K562 (cell line): ENCODE measurements around the gene CLEC1A. TPM values are rescaled to one million over a fixed set of nuclear protein-coding genes. Genes with fewer than 3 reads are reported as not detected.

Experiments
- ATAC-seq: fragments of 200-7000 bp; cut with Tn5 transposase; 3 replicates; pipeline ENCODE4 v1.9.1; 2020; ENCODE audit warnings: moderate library complexity
- BruUV-seq: library from RNA; stranded (reverse); fragments of 400-500 nt; replicated peaks from 2 replicates; lab custom pipeline; 2021; lab: Mats Ljungman, UMichigan
- CTCF ChIA-PET: fragments of 300-600 bp; formaldehyde crosslinking; extraction: SDS; loops from one replicate; lab custom pipeline; 2021; ENCODE audit warnings: low intra/inter-chr PET ratio; lab: Yijun Ruan, JAX
- POLR2A ChIA-PET: fragments of 300-600, 350-650 bp; sonication (Branson Sonifier 250); formaldehyde crosslinking; extraction: SDS; loops from one replicate; lab custom pipeline; 2021; ENCODE audit warnings: antibody characterized with exemption, inconsistent platforms; lab: Yijun Ruan, JAX
- DNase-seq, 4 experiments: peaks; one replicate each; pipeline versions ENCODE4 v3.0.0 to v3.0.0-alpha.2; 2011 to 2018; ENCODE audit warnings: low spot score in 3 of 4, mixed read lengths in 3 of 4; ENCODE audit errors: extremely low read depth in 1 of 4
- FAIRE-seq: peaks from 2 replicates; lab custom pipeline; 2011; peaks lifted over from hg19 to GRCh38; lab: Jason Lieb, UNC
- H2AFZ ChIP-seq: 2 replicates; pipeline ENCODE4 v1.6.0; 2011; ENCODE audit warnings: low read depth, low read length, control low read depth, inconsistent platforms
- H3K27ac ChIP-seq: fragments of 200-600 bp; 3 replicates; pipeline ENCODE4 v1.8.0; 2011; ENCODE audit warnings: low read depth, mild to moderate bottlenecking, control low read depth, inconsistent platforms, low read length, moderate library complexity, mixed read lengths; ENCODE audit errors: extremely low read depth
- H3K27me3 ChIP-seq, 2 experiments: fragments of 300-600 bp in 1 of 2; 2 replicates in 1 of 2; 3 replicates in 1 of 2; pipeline versions ENCODE4 v1.6.0 to v1.8.0; 2011; ENCODE audit warnings: inconsistent platforms in 2 of 2, low read length in 2 of 2, mild to moderate bottlenecking in 1 of 2, mixed read lengths in 1 of 2, moderate library complexity in 1 of 2; ENCODE audit not compliant: control insufficient read depth in 2 of 2, insufficient read depth in 2 of 2
- H3K36me3 ChIP-seq: fragments of 300-600 bp; 3 replicates; pipeline ENCODE4 v1.8.0; 2011; ENCODE audit warnings: mild to moderate bottlenecking, low read length, inconsistent platforms; ENCODE audit not compliant: control insufficient read depth, insufficient read depth
- H3K4me1 ChIP-seq, 2 experiments: fragments of 200-600 bp in 1 of 2; replicated peaks in 1 of 2; 2 replicates in 1 of 2; 3 replicates in 1 of 2; pipeline versions ENCODE4 v1.5.1 to v1.8.0; 2011; ENCODE audit warnings: inconsistent platforms in 2 of 2, low read length in 2 of 2, mild to moderate bottlenecking in 1 of 2, mixed read lengths in 1 of 2, moderate library complexity in 1 of 2; ENCODE audit not compliant: control insufficient read depth in 2 of 2, insufficient read depth in 2 of 2
- H3K4me2 ChIP-seq: 2 replicates; pipeline ENCODE4 v1.6.1; 2011; ENCODE audit warnings: low read length, control low read depth, inconsistent platforms, mixed read lengths; ENCODE audit not compliant: insufficient read depth
- H3K4me3 ChIP-seq: fragments of 200-600 bp; sonication (generic), shearing (Covaris generic); 2 replicates; pipeline ENCODE4 v1.5.1; 2016; ENCODE audit warnings: control low read depth, inconsistent platforms
- H3K79me2 ChIP-seq: fragments of 200-600 bp; 3 replicates; pipeline ENCODE4 v1.8.0; 2011; ENCODE audit warnings: low read length, inconsistent platforms; ENCODE audit not compliant: control insufficient read depth, insufficient read depth
- H3K9ac ChIP-seq, 2 experiments: 2 replicates each; pipeline versions ENCODE4 v1.6.0 to v1.6.1; 2011; ENCODE audit warnings: low read depth in 2 of 2, low read length in 2 of 2, control low read depth in 1 of 2, inconsistent platforms in 1 of 2, mild to moderate bottlenecking in 1 of 2, mixed read lengths in 1 of 2; ENCODE audit not compliant: insufficient read depth in 1 of 2
- H3K9me1 ChIP-seq: one replicate; pipeline ENCODE4 v1.6.0; 2011; ENCODE audit warnings: inconsistent platforms, mild to moderate bottlenecking, low read length, moderate library complexity; ENCODE audit not compliant: control insufficient read depth, insufficient read depth
- H3K9me3 ChIP-seq: replicated peaks from 2 replicates; pipeline ENCODE4 v1.5.1; 2011; ENCODE audit warnings: low read depth, low read length, inconsistent platforms; ENCODE audit not compliant: control insufficient read depth, insufficient read depth
- H4K20me1 ChIP-seq: replicated peaks from 2 replicates; pipeline ENCODE4 v1.6.1; 2011; ENCODE audit warnings: low read length, inconsistent platforms, mixed read lengths; ENCODE audit not compliant: control insufficient read depth, insufficient read depth
- CBX3 ChIP-seq, 2 experiments: IDR thresholded peaks; 1 replicate in 1 of 2; 2 replicates in 1 of 2; pipeline ENCODE4 v1.6.1; 2012; ENCODE audit warnings: inconsistent platforms in 2 of 2, low read length in 2 of 2, borderline replicate concordance in 1 of 2, control low read depth in 1 of 2
- ESRRA ChIP-seq: fragments of 450-650 bp; IDR thresholded peaks from 2 replicates; pipeline ENCODE4 v1.6.1; 2014; ENCODE audit warnings: low read depth, mild to moderate bottlenecking, moderate library complexity, borderline replicate concordance
- HINFP ChIP-seq: fragments of 450-650 bp; conservative IDR thresholded peaks from 2 replicates; pipeline ENCODE4 v1.6.1; 2016; ENCODE audit warnings: missing genetic modification characterization, low read depth, mild to moderate bottlenecking, control low read depth, missing compliant biosample characterization
- HLTF ChIP-seq: fragments of 450-650 bp; IDR thresholded peaks from 2 replicates; pipeline ENCODE4 v1.6.1; 2016
- MCM5 ChIP-seq: fragments of 450-650 bp; IDR thresholded peaks from 2 replicates; pipeline ENCODE4 v1.6.1; 2016; ENCODE audit warnings: low read depth
- NFIC ChIP-seq: fragments of 450-650 bp; IDR thresholded peaks from 2 replicates; pipeline ENCODE4 v1.6.1; 2017; ENCODE audit warnings: mild to moderate bottlenecking, inconsistent platforms
- NFIX ChIP-seq: fragments of 250-450 bp; sonication (Bioruptor Pico); IDR thresholded peaks from 2 replicates; pipeline ENCODE4 v1.4.0; 2020; ENCODE audit warnings: low read depth, mild to moderate bottlenecking, moderate library complexity
- PHF8 ChIP-seq: fragments of 200-600 bp; sonication (generic); IDR thresholded peaks from 2 replicates; pipeline ENCODE4 v1.6.1; 2012; ENCODE audit warnings: mixed run types, mild to moderate bottlenecking, inconsistent platforms, low read length, moderate library complexity, borderline replicate concordance
- POLR2AphosphoS5 ChIP-seq: IDR thresholded peaks from 2 replicates; pipeline ENCODE4 v1.6.1; 2011; ENCODE audit warnings: mild to moderate bottlenecking, low read depth, low read length, moderate library complexity; ENCODE audit not compliant: control insufficient read depth, insufficient read depth
- SOX6 ChIP-seq: fragments of 450-650 bp; IDR thresholded peaks from 2 replicates; pipeline ENCODE4 v1.6.1; 2014; ENCODE audit warnings: mild to moderate bottlenecking
- TAF15 ChIP-seq: fragments of 200-400 bp; formaldehyde crosslinking; IDR thresholded peaks from 2 replicates; pipeline ENCODE4 v1.6.1; 2017; ENCODE audit warnings: mild to moderate bottlenecking, low read depth, low read length, moderate library complexity
- TSC22D4 ChIP-seq: fragments of 450-650 bp; IDR thresholded peaks from 2 replicates; pipeline ENCODE4 v1.6.1; 2016; ENCODE audit warnings: missing genetic modification characterization, missing biosample characterization, control low read depth
- ZNF12 ChIP-seq: sonication (generic); formaldehyde crosslinking; IDR thresholded peaks from 2 replicates; pipeline ENCODE4 v1.4.0; 2020; ENCODE audit warnings: mild to moderate bottlenecking, missing genetic modification reagents
- ZNF253 ChIP-seq: fragments of 250-450 bp; sonication (Bioruptor Pico); conservative IDR thresholded peaks from 2 replicates; pipeline ENCODE4 v1.6.1; 2021; ENCODE audit warnings: mild to moderate bottlenecking
- ZNF57 ChIP-seq: fragments of 450-650 bp; formaldehyde crosslinking; IDR thresholded peaks from 2 replicates; pipeline ENCODE4 v1.4.0; 2020; ENCODE audit warnings: mild to moderate bottlenecking, moderate library complexity
- ZNF77 ChIP-seq: fragments of 250-450 bp; sonication (Bioruptor Pico); IDR thresholded peaks from 2 replicates; pipeline ENCODE4 v1.5.0; 2020
- WGBS: fragments of 100-300 bp; shearing (Covaris generic); methylation state at CpG from one replicate; pipeline ENCODE4 v1.1.6; 2016; ENCODE audit warnings: low coverage, mixed read lengths; ENCODE audit not compliant: insufficient coverage; ENCODE audit errors: missing lambda C conversion rate; 5-methylcytosine and 5-hydroxymethylcytosine counted together
- in situ Hi-C: fragments of 300-500 bp; cut with MboI; formaldehyde crosslinking; loops from 4 replicates; pipeline ENCODE4 v1.15.0; 2018; ENCODE audit warnings: inconsistent platforms, mixed read lengths
- intact Hi-C: fragments of 100-400 bp; cut with micrococcal nuclease; formaldehyde crosslinking; loops from 2 replicates; pipeline ENCODE4 v1.14.2; 2022
- polyA plus RNA-seq, 8 experiments: library from polyadenylated mRNA; depleted of rRNA in 4 of 8; stranded (reverse) in 5 of 8; unstranded in 3 of 8; fragments of >200 nt; fragmentation: Nextera tagmentation in 2 of 8; fragmentation: Illumina TruSeq in 1 of 8; extraction: Ambion mirVana in 2 of 8; extraction: Trizol in 1 of 8; gene quantifications; 2 replicates each; pipeline versions ENCODE4 v1.2.1 to v1.2.3, GENCODE V29; 2011 to 2014; ENCODE audit warnings: inconsistent platforms in 1 of 8, missing spikeins in 1 of 8
- total RNA-seq, 7 experiments: library from RNA; depleted of rRNA in 6 of 7; stranded (reverse); fragments of >200 nt in 6 of 7; fragmentation: Illumina TruSeq in 2 of 7; extraction: Trizol in 2 of 7; gene quantifications; 2 replicates each; pipeline versions ENCODE4 v1.2.1 to v1.2.3, GENCODE V29; 2011 to 2021; ENCODE audit warnings: low replicate concordance in 1 of 7
- TF ChIP-seq, protein P1 (sequence below): sonication (generic); formaldehyde crosslinking; IDR thresholded peaks from 2 replicates; pipeline ENCODE4 v1.8.1; 2023; ENCODE audit warnings: mild to moderate bottlenecking, missing genetic modification reagents
- TF ChIP-seq, protein P2 (sequence below): fragments of 250-450 bp; sonication (Bioruptor Pico); IDR thresholded peaks from 2 replicates; pipeline ENCODE4 v1.5.0; 2021
- TF ChIP-seq, protein P3 (sequence below): conservative IDR thresholded peaks from 2 replicates; pipeline ENCODE4 v1.6.1; 2011; ENCODE audit warnings: low read depth, mild to moderate bottlenecking, low read length; ENCODE audit not compliant: control insufficient read depth

Gene CLEC1A
- total and polyA plus RNA-seq, 9 of the 15 experiments (the other 6 are each of a cell fraction or from before 2014, with no cell fraction given) = 0.04 TPM; not detected in 8

GRCh38 chr12:10113920-10114319, 15.1 kb upstream of the CLEC1A start:
- H3K27ac ChIP-seq = no peak overlapping the region
- no TSS peak for BruUV-seq
- no peaks in the 10 kb centered on the region for H3K9me1 ChIP-seq
- intact Hi-C loops = no loop called here
- 0% methylated on average over 1 of the region's 1 CpG for WGBS
- ChIA-PET CTCF (no interaction called here), POLR2A (no interaction called here)
- no peaks in the 10 kb centered on the region for H3K79me2 ChIP-seq
- no peaks in the 10 kb centered on the region; a peak in 2 of 5 replicates for H3K27me3 ChIP-seq
- no peaks in the 10 kb centered on the region for H4K20me1 ChIP-seq
- no peaks in the 10 kb centered on the region for H3K36me3 ChIP-seq
- TF ChIP-seq, protein P1, sequence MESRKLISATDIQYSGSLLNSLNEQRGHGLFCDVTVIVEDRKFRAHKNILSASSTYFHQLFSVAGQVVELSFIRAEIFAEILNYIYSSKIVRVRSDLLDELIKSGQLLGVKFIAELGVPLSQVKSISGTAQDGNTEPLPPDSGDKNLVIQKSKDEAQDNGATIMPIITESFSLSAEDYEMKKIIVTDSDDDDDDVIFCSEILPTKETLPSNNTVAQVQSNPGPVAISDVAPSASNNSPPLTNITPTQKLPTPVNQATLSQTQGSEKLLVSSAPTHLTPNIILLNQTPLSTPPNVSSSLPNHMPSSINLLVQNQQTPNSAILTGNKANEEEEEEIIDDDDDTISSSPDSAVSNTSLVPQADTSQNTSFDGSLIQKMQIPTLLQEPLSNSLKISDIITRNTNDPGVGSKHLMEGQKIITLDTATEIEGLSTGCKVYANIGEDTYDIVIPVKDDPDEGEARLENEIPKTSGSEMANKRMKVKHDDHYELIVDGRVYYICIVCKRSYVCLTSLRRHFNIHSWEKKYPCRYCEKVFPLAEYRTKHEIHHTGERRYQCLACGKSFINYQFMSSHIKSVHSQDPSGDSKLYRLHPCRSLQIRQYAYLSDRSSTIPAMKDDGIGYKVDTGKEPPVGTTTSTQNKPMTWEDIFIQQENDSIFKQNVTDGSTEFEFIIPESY (CRISPR knock-in tag) = no peak
- TF ChIP-seq, protein P2, sequence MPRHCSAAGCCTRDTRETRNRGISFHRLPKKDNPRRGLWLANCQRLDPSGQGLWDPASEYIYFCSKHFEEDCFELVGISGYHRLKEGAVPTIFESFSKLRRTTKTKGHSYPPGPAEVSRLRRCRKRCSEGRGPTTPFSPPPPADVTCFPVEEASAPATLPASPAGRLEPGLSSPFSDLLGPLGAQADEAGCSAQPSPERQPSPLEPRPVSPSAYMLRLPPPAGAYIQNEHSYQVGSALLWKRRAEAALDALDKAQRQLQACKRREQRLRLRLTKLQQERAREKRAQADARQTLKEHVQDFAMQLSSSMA (CRISPR knock-in tag) = no peak
- TF ChIP-seq ZNF77 (no peak), HINFP (no peak), MCM5 (no peak), SOX6 (no peak), HLTF (no peak), PHF8 (no peak), NFIX (CRISPR knock-in tag) (no peak), ZNF57 (CRISPR knock-in tag) (no peak), NFIC (no peak), ESRRA (no peak), POLR2AphosphoS5 (no peak), CBX3 (IDR thresholded peaks at IDR 0.05; ENCODE audit: borderline replicate concordance in 1 of 2, low read length in 2 of 2) (no peak), TSC22D4 (tag) (no peak), ZNF12 (CRISPR knock-in tag) (no peak), ZNF253 (CRISPR knock-in tag) (no peak), TAF15 (no peak)
- TF ChIP-seq, protein P3, sequence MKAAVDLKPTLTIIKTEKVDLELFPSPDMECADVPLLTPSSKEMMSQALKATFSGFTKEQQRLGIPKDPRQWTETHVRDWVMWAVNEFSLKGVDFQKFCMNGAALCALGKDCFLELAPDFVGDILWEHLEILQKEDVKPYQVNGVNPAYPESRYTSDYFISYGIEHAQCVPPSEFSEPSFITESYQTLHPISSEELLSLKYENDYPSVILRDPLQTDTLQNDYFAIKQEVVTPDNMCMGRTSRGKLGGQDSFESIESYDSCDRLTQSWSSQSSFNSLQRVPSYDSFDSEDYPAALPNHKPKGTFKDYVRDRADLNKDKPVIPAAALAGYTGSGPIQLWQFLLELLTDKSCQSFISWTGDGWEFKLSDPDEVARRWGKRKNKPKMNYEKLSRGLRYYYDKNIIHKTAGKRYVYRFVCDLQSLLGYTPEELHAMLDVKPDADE = no peak
- no peak overlapping the region for H2AFZ ChIP-seq
- no peak for DNase-seq
- no peak overlapping the region for H3K4me2 ChIP-seq
- H3K9me3 ChIP-seq = no peaks in the 10 kb centered on the region
- in situ Hi-C loops = no loop called here
- H3K9ac ChIP-seq = no peak overlapping the region
- H3K4me1 ChIP-seq = peaks cover 0 to 5% of the 10 kb centered on the region in 2 experiments; a peak in 2 of 5 replicates
- no peak for ATAC-seq
- H3K4me3 ChIP-seq = no peak overlapping the region
- FAIRE-seq = no peak
